ENCODE data around the gene JMJD1C. TPM values are rescaled to one million over a fixed set of nuclear protein-coding genes. Genes with fewer than 3 reads are reported as not detected.
A peak's percentile ranks its signal among the peaks of the same experiment; 100 is the strongest.

JMJD1C gene
- 83.1 and 102 TPM in 2 replicates for total RNA-seq

GRCh38 chr10:63465293-63466143 lies at the start of gene JMJD1C:
TSS of gene JMJD1C (minus strand) at chr10:63465977. CDS start at chr10:63465662, 315 bp downstream.

DNA sequence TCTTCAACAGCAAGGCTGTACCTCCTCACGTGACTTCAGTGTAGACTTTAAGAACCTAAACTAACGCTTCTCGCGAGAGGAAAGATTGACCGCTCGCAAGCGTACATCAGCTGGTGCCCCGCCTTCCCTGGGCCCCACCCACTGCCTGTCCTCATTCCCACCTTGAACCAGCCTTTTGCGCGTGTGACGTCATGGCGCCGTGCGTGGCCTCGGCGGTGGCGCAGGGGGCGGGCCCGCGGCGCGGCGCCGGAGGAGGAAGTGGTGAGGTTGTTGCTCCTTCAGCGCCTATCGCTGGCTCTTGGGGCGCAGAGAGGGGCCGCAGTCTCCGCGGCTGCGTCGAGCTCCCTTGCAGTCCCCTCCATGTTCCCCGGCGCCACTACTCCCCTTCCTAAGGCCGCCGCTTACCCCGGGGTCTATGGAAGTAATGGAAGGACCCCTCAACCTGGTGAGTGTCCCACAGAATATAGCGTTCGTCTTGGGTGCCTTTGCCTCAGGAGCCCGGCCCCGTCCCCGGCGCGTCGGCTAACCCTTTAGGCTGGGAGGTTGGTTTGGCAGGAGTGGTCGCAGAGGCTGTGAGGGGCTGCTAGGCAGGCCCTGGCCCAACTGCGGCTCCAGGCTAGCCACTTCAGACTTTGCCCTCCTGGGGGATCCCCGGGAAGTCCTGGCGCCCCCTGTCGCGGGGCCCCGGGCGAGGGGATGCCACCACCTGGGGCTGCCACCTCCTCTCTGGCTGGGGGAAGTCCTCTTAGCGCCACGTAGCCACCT lies 332.5 kb downstream of the JMJD1C start, which contains the start of gene NRBF2:
Gene NRBF2, plus strand, starts transcription at position 273 of the 765 bp plus-strand sequence. Its CDS starts 143 bp downstream, at position 416.

Small RNA genes lying within 50 kb of the gene (small RNA-seq; reads per million reads assigned to genes)
- not detected for gene AC022022.1
- 1.1 reads per million, percentile 48 among the genes with 10 or more reads in this experiment for gene MIR1296

Other genes with a start within 250 kb of the JMJD1C start
- gene REEP3, start 55.4 kb upstream of the JMJD1C start, total RNA-seq, result 102 and 126 TPM in 2 replicates